ENCODE results near the gene MFN1.

GRCh38 chr3:179355996-179356395, 8.5 kb downstream of the MFN1 start:
- TF ChIP-seq CTCF (IDR thresholded peaks at IDR 0.05; ENCODE audit: insufficient read depth, low read depth, low read length) (no peak), EZH2 (IDR thresholded peaks at IDR 0.05; ENCODE audit: insufficient read depth, low read length) (no peak)
